HFF-Myc (cell line): ENCODE data around the gene CABLES2.

Experiments
- DNase-seq: peaks from one replicate; pipeline ENCODE4 v3.0.0-alpha.2; 2011; ENCODE audit warnings: low read depth; ENCODE audit errors: extremely low read depth
- H3K4me3 ChIP-seq: replicated peaks from 2 replicates; pipeline ENCODE4 v1.5.1; 2011; ENCODE audit warnings: low read depth, mild to moderate bottlenecking, control low read depth, low read length
- TF ChIP-seq, protein P1 (sequence below): IDR thresholded peaks from 2 replicates; pipeline ENCODE4 v1.5.1; 2012; ENCODE audit warnings: mild to moderate bottlenecking, low read depth, low read length, control low read depth; ENCODE audit errors: missing control alignments

The CABLES2 gene

GRCh38 chr20:62433658-62434497 lies 26.8 kb upstream of the CABLES2 start:
- no peak overlapping the region for H3K4me3 ChIP-seq
- TF ChIP-seq, protein P1, sequence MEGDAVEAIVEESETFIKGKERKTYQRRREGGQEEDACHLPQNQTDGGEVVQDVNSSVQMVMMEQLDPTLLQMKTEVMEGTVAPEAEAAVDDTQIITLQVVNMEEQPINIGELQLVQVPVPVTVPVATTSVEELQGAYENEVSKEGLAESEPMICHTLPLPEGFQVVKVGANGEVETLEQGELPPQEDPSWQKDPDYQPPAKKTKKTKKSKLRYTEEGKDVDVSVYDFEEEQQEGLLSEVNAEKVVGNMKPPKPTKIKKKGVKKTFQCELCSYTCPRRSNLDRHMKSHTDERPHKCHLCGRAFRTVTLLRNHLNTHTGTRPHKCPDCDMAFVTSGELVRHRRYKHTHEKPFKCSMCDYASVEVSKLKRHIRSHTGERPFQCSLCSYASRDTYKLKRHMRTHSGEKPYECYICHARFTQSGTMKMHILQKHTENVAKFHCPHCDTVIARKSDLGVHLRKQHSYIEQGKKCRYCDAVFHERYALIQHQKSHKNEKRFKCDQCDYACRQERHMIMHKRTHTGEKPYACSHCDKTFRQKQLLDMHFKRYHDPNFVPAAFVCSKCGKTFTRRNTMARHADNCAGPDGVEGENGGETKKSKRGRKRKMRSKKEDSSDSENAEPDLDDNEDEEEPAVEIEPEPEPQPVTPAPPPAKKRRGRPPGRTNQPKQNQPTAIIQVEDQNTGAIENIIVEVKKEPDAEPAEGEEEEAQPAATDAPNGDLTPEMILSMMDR = no peak
- DNase-seq = no peak

- TF ChIP-seq, protein P1 = no peak
- DNase-seq = no peak
- H3K4me3 ChIP-seq = no peak overlapping the region
These were observed 23.9 kb upstream of the CABLES2 start for GRCh38 chr20:62430866-62431447.

- no peak for DNase-seq
- TF ChIP-seq, protein P1 = no peak
- no peak overlapping the region for H3K4me3 ChIP-seq
These were observed 23.3 kb upstream of the CABLES2 start for GRCh38 chr20:62430311-62430853.

DNA sequence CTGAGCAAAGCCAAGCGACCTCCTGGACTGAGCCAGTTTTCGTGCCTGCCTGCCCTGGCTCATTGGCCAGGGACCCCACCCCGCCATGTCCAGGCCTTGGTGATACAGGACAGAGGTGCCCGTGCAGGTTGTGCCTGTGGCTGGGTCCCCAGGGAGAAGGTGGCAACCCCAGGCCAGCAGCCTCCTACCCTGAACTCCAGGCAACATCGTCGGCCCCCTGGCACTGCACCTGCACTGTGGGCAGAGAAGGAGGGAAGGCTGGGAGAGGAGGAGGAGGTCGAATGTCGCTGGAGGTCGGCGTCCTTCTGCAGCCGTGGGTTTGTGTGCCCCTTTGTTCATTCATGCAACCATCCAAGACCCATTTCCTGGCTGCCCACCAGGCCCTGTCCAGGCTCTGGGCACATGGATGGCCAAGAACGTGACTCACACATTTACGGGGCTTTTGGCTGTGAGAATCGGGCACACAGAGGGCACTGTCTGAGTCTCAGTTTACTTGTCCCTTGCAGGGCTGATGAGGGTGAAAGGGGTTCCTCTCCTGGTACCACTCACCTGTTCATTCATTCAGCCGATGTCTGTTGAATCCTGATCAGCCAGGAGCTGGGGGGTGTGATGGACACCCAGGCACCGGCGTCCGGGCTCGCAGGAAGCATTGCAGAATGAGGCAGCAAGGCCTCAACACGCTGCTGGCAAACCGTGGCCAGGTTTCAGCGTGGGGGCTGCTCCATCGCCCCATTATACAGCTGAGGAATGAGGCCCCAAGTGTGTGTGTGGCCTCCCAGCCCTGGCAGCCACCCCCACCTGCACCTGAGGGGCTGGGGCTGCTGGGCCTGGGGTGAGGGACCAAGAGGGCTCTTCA lies 22.6 kb upstream of the CABLES2 start:
- DNase-seq = no peak
- TF ChIP-seq, protein P1 = no peak

DNA sequence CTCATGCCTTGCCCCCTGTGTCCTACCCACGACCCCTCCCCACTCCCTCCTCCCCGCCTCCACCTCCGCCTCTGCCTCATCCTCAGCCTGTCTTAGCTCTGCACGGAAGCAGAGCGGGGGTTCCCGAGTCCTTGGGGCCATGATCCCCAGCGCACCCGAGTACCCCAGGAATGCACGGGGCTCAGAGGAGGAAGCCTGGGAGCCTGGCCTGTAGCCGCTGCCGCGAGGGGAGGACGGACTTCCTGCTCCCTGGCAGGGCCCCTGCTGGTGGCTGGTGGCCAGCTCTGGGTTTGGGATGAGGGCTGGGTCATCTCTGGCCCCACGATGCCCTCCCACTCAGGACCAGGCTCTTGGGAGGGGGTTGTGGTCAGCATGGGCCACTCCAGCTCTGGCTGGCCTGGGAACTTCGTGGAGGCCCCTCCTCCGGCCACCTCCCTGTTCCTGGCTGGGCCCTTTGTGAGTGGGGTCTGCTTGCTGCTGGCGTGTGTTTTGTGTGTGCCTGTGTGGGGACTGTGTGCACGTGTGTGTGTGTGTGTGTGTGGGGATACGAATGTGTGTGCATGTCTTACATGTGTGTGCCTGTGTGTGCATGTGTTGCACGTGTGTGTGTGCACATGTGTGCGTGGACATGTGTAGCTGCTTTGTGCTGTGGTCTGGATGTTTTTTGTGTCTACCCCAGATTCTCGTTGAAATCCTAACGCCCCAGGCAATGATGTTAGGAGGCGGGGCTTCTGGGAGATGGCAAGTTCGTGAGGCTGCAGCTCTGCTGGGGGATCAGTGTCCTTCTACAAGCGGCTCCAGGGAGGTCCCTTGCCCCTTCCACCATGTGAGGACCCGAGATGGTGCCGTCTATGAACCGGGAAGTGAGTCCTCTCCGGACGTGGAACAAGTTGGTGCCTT lies 21.6 kb upstream of the CABLES2 start:
- no peak for DNase-seq
- TF ChIP-seq, protein P1 = no peak
- H3K4me3 ChIP-seq = no peak overlapping the region

More for the DNA sequence above, 22.6 kb upstream of the CABLES2 start:
- H3K4me3 ChIP-seq = no peak overlapping the region

DNA sequence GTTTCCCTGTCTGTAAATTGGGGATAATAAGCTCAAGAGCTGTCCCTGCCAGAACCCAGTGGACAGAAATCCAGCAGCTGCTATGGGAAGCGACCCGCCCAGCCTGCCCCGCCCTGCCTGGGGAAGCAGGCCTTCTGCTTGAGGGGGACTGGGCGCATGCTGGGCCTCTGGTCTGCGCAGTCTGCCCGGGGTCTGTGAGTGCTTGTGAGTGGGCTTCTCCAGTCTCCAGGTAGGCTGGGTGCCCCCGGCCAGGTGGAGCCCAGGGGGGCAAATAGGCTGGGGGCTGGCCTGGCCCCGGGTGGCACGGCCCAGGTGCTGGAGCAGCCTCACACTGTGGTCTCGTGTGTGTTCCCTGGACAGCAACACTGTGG lies 20.9 kb upstream of the CABLES2 start:
- DNase-seq = no peak
- H3K4me3 ChIP-seq = no peak overlapping the region
- TF ChIP-seq, protein P1 = no peak
